GM21737 (cell line): ENCODE data around the gene DIAPH3.

ENCODE experiments used
- ATAC-seq: cut with Tn5 transposase; IDR thresholded peaks from one replicate; pipeline ENCODE4 v1.9.1; 2021; ENCODE audit warnings: mild to moderate bottlenecking, moderate library complexity; ENCODE audit not compliant: unreplicated experiment

Gene DIAPH3

GRCh38 chr13:59793107-59793506 is 370.6 kb downstream of the DIAPH3 start:
- no peak for ATAC-seq

- no peak for ATAC-seq
These were observed 373.1 kb downstream of the DIAPH3 start for GRCh38 chr13:59790626-59791025.

GRCh38 chr13:59789558-59789957 is 374.2 kb downstream of the DIAPH3 start:
- ATAC-seq, result no peak

DNA sequence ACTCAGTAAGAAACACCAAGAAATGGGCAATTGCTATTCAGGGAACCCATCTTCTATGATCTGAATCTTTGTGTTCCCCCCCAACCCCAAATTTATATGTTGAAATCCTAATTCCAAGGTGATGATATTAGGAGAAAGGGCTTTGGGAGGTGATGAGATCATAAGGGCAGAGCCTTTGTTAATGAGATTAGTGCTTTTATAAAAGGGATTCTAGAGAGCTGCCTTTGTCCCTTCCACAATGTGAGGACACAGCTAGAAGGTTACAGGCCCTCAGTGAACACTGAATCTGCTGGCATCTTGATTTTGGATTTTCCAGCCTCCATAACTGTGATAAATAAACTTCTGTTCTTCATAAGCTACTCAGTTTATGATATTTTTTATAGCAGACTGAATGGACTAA is 376.0 kb downstream of the DIAPH3 start:
- ATAC-seq, result no peak

DNA sequence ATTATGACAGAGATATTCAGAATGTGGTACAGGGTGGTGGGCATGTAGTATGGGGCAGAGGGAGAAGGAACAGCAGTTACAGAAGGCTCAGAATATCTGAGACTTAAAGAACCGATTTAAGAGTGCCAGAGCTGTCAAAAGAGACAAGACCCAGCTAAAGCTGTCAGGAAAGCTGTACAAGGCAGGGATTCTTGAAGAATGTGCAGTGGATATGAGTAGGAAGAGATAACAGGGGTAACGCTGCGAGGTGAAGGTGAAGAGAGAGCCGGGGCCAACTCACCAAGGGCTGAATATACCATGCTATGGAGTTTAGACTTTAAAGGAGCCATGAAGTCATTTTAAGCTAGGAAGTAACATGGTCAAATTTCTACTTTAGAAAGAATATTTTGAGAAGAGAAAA is 381.0 kb downstream of the DIAPH3 start:
- ATAC-seq, result no peak

DNA sequence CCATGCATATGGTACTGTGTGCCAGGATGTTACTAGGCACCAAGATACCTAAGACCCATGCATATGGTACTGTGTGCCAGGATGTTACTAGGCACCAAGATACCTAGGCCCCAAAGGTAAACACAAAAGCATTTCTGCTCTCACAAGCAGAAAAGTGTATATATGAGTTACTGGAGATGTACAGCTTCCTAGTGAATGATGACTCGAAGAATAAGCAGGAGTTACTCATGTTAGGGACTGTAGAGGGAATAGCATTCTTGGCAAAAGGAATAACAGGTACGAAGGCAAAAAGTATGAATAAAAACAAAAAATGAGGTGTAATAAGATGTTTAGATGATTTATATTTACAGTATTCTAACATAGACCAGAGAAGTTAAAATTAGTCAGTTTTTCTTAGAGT is 383.7 kb downstream of the DIAPH3 start:
- no peak for ATAC-seq

DNA sequence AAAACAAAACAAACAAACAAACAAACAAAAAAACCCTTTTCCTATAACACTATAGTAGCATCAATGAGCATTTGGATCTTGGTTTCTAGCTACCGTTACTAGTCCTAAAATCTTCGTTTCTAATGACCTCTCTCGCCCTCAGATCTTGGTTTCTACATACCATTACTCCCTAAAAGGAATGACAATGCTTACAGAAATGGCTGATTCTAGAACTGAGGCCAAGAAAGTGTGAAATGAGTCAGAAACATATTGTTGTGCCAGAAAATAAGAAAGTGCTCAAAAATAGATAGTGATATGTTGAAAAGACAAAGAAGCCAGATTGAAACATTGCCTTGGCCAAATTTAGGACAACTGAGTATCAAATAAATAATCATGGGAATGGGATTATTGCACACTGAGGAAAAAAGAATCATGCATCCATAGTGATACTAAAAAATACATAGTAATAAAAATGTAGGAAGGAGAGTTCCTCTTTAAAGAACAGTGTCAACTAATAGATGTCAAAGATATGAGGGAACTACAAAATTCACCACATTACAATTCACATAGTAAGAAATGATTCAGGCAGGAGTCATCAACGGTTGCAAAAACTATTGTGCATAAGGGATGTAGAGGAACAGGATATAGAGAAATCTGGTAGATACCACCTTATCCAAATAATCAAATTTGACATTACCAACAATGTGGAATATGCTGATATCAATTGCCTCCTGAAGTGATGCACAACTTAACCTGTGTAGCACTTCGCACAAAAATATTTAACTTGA is 386.6 kb downstream of the DIAPH3 start:
- no peak for ATAC-seq

GRCh38 chr13:59774491-59774971 is 389.2 kb downstream of the DIAPH3 start:
- ATAC-seq, result no peak

DNA sequence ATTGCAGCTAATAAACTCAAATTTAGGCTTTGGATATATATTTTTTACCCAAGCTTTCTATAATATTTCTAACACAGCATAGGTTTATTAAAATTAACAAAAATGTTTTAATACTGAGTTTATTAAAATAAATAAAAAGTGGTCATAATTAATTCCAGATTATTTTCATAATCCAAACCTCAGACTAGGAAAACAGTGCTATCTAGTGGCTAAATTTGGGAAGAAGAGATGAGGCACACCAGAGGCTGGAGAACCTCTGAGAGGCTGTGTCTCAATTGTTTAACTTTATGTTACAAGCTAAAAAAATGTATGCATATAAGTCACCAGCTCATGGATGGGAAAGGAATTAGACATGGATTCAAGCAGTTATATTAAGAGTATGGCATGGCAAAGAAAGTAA is 392.5 kb downstream of the DIAPH3 start:
- no peak for ATAC-seq

DNA sequence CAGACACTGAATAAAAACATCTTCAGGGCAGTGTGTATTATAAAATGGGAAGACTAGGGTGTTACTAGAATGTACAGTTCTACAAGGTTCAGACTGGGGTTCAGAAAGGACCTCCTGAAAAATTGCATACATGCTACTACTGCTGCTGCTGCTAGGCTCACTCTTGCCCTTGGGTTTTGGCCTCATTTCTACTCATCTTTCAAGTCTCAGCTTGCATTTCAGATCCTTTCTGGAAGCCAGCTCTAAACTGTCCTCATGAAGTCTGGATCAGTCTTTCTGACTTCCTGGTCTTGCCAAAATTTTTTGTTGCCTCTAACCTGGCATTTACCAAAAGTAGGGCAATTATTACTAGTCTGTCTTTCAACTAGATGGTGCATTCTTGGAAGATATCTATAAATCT is 393.3 kb downstream of the DIAPH3 start:
- ATAC-seq, result no peak

DNA sequence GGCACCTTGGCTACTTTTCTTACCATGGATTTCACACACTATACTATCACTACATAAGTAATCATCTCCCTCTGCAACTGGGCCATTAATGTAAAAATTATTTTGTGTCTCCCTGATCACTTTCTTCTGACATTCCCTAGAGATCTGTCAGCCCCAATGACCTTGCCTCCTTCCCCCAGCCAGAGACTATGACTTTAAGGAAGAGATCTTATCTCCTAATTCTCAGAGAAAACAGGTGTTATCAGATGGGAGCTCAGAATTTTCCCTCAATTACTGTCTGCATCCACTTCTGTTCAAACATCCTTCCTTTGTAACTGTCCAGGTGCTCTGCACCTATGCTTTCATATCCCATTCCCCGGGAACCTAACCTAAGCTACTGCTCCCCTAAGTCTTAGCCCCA is 397.5 kb downstream of the DIAPH3 start:
- no peak for ATAC-seq

GRCh38 chr13:59755632-59756290 is 408.0 kb downstream of the DIAPH3 start:
- peak; percentile 66 for ATAC-seq

DNA sequence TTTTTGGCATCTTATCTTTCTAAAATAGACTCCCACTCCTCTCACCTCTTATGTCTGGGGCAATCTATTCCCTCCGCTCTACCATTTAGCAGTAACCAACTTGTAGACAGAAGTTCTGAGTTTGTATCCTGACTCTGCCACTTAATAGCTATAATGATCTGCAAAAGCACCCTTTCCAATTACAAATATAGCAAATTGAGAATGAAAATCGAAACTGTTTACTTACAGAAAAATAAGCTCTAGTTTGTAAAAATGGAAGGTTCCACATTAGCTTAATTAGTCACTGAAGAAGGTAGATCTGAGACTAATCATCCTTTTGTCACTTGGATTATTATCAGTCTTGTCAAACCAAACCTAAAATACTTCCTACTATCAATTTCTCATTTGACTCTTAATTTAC is 409.3 kb downstream of the DIAPH3 start:
- peak; percentile 43 for ATAC-seq

GRCh38 chr13:59750860-59751259 is 412.9 kb downstream of the DIAPH3 start:
- no peak for ATAC-seq

- ATAC-seq, result no peak
These were observed 415.7 kb downstream of the DIAPH3 start for GRCh38 chr13:59748046-59748445.

- no peak for ATAC-seq
These were observed 416.2 kb downstream of the DIAPH3 start for GRCh38 chr13:59747529-59747928.

DNA sequence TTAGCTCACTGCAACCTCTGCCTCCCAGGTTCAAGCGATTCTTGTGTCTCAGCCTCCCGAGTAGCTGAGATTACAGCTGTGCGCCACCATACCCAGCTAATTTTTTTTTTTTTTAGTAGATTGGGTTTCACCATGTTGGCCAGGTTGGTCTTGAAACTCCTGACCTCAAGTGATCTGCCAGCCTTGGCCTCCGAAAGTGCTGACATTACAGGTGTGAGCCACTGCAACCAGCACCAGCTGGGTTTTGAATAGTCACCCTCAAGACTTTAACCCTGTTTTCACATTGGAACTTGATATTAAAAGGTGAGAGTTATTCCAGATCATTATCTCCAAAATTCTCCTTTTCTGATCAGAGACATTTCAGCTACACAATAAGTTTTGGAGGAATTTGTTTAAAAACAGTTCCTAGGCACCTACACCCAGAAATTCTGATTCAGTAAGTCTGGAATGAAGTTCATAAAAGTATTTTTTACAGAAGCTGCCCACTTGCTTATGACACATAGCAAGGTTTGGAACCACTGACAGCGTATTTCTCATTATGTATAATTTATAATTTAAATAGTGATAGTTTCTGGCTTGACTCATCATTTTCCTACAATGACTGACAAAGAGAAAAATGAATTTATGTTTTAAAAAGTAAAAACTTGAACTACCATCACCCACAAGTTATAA is 417.3 kb downstream of the DIAPH3 start:
- ATAC-seq, result no peak

- ATAC-seq, result peak; percentile 57
These were observed 418.3 kb downstream of the DIAPH3 start for GRCh38 chr13:59745392-59745788.

DNA sequence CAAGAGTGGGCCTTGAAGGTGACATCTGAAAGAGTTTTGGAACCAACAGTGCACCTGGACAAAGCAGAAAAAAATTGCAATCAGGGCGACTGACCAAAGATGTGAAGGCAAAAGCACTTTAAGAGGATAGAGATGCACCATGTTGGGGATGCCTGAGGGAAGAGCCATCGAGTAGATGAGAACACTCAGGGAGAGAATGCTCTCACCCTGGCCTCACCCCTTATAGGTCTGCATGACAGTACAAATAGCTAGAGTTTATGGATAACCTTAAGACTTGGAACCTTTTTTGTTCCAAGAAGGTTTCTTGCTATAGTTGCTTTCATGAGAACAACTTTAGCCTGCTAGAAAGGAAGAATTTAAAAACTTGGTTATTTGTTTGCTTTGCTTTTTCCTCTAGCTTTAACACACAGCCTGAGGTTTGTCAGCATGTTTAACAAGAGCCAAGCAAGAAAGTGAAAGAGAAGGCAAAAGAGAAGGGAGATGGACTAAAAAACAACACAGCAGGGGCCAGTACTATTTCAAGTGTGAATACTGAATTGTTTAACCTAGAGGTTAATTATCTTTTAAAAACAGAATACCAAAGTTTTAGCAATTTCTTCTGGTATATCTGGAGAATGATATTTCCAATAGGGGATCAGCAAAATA is 418.9 kb downstream of the DIAPH3 start:
- peak; percentile 65 for ATAC-seq

DNA sequence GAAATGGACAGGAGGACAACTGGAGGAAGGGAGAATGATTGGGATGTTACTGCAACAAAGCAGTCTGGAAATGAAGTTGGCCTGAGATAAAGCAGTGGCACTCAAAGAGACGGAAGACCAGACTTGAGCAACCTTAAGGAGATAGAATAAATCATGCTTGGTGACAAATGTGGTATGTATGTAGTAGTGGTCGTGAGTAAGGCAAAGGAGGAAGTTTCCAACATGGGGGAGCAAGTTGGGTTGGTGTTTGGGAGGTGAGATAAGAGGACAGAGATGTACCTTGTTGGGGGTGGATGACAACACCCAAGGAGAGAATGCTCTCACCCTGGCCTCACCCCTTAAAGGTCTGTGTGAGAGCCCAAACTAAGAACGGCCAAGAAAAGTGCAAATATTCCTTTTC is 420.5 kb downstream of the DIAPH3 start:
- no peak for ATAC-seq

GRCh38 chr13:59742467-59742866 is 421.3 kb downstream of the DIAPH3 start:
- ATAC-seq, result no peak
